IPS DF 4.7 (cell line): Measurements from ENCODE around the gene LRP5.
"Not testable (repeated sequence)": the region's sequence is repeated elsewhere in the genome, so short reads cannot be mapped to it uniquely, and the experiment has no call there.

Source experiments
- DNase-seq: peaks from one replicate; pipeline ENCODE4 v3.0.0-alpha.2; 2013; ENCODE audit warnings: low spot score; ENCODE audit errors: extremely low read depth

Gene LRP5

GRCh38 chr11:68461575-68461917, 149.2 kb downstream of the LRP5 start:
- no peak for DNase-seq

- DNase-seq = no peak
These were observed 151.3 kb downstream of the LRP5 start for GRCh38 chr11:68463714-68464113.

- no peak for DNase-seq
These were observed 154.9 kb downstream of the LRP5 start for GRCh38 chr11:68467201-68467834.

- no peak for DNase-seq
These were observed 155.9 kb downstream of the LRP5 start for GRCh38 chr11:68468217-68468828.

GRCh38 chr11:68469122-68469521, 156.7 kb downstream of the LRP5 start:
- DNase-seq = no peak

- no peak for DNase-seq
These were observed 157.3 kb downstream of the LRP5 start for GRCh38 chr11:68469642-68470041.

- no peak for DNase-seq
These were observed 158.0 kb downstream of the LRP5 start for GRCh38 chr11:68470304-68470811.

GRCh38 chr11:68471360-68472340, 159.3 kb downstream of the LRP5 start:
- no peak for DNase-seq

GRCh38 chr11:68472778-68473177, 160.4 kb downstream of the LRP5 start:
- no peak for DNase-seq

- no peak for DNase-seq
These were observed 161.3 kb downstream of the LRP5 start for GRCh38 chr11:68473693-68474092.

- not testable (repeated sequence) for DNase-seq
These were observed 163.2 kb downstream of the LRP5 start for GRCh38 chr11:68475626-68476025.

- no peak for DNase-seq
These were observed 167.0 kb downstream of the LRP5 start for GRCh38 chr11:68479390-68479789.

GRCh38 chr11:68480193-68480592, 167.8 kb downstream of the LRP5 start:
- DNase-seq = no peak

GRCh38 chr11:68480852-68481510, 168.6 kb downstream of the LRP5 start:
- no peak for DNase-seq

GRCh38 chr11:68481579-68482240, 169.3 kb downstream of the LRP5 start:
- DNase-seq = no peak

- DNase-seq = no peak
These were observed 176.2 kb downstream of the LRP5 start for GRCh38 chr11:68488623-68489022.

- DNase-seq = no peak
These were observed 182.9 kb downstream of the LRP5 start for GRCh38 chr11:68495220-68495729.

GRCh38 chr11:68495872-68496271, 183.5 kb downstream of the LRP5 start:
- DNase-seq = no peak

- DNase-seq = no peak
These were observed 185.4 kb downstream of the LRP5 start for GRCh38 chr11:68497761-68498160.

- DNase-seq = no peak
These were observed 185.9 kb downstream of the LRP5 start for GRCh38 chr11:68498321-68498720.
